Hepatocyte (in vitro differentiated cells): Measurements from ENCODE around the gene NEXN. TPM values are rescaled to one million over a fixed set of nuclear protein-coding genes. Genes with fewer than 3 reads are reported as not detected.

Experiments
- DNase-seq: peaks from one replicate; pipeline ENCODE4 v3.0.0-alpha.2; 2016; ENCODE audit warnings: low spot score
- H2AFZ ChIP-seq: fragments of 200-600 bp; sonication (generic); 2 replicates; pipeline ENCODE4 v1.6.0; 2016; ENCODE audit warnings: antibody characterized with exemption, mild to moderate bottlenecking
- H3K27ac ChIP-seq: fragments of 200-600 bp; sonication (generic); 2 replicates; pipeline ENCODE4 v1.5.1; 2016; ENCODE audit warnings: mild to moderate bottlenecking
- H3K27me3 ChIP-seq: fragments of 200-600 bp; sonication (generic); 2 replicates; pipeline ENCODE4 v1.6.1; 2016
- H3K36me3 ChIP-seq: fragments of 200-600 bp; sonication (generic); replicated peaks from 2 replicates; pipeline ENCODE4 v1.5.1; 2016; ENCODE audit warnings: low read depth; ENCODE audit not compliant: insufficient read depth
- H3K4me1 ChIP-seq: fragments of 200-600 bp; sonication (generic); 2 replicates; pipeline ENCODE4 v1.5.1; 2016; ENCODE audit warnings: mild to moderate bottlenecking, moderate library complexity; ENCODE audit not compliant: insufficient read depth
- H3K4me2 ChIP-seq: fragments of 200-600 bp; sonication (generic); 2 replicates; pipeline ENCODE4 v1.6.0; 2016
- H3K4me3 ChIP-seq: fragments of 200-600 bp; sonication (generic); 2 replicates; pipeline ENCODE4 v1.5.1; 2016; ENCODE audit warnings: mild to moderate bottlenecking
- H3K79me2 ChIP-seq: fragments of 200-600 bp; sonication (generic); 2 replicates; pipeline ENCODE4 v1.6.0; 2017; ENCODE audit warnings: mild to moderate bottlenecking
- H3K9me2 ChIP-seq: fragments of 200-600 bp; sonication (generic); replicated peaks from 2 replicates; pipeline ENCODE4 v1.6.0; 2017; ENCODE audit warnings: mild to moderate bottlenecking; ENCODE audit not compliant: insufficient read depth
- H3K9me3 ChIP-seq: fragments of 200-600 bp; sonication (generic); 2 replicates; pipeline ENCODE4 v1.5.1; 2016; ENCODE audit warnings: low read depth, mild to moderate bottlenecking
- H4K20me1 ChIP-seq: fragments of 200-600 bp; sonication (generic); 2 replicates; pipeline ENCODE4 v1.6.0; 2016; ENCODE audit warnings: mild to moderate bottlenecking; ENCODE audit not compliant: insufficient read depth, poor library complexity, severe bottlenecking
- EZH2 ChIP-seq: fragments of 200-600 bp; sonication (generic); IDR thresholded peaks from 2 replicates; pipeline ENCODE4 v1.6.1; 2016; ENCODE audit warnings: antibody characterized with exemption, mild to moderate bottlenecking, borderline replicate concordance
- EZH2phosphoT487 ChIP-seq: fragments of 200-600 bp; sonication (generic); IDR thresholded peaks from one replicate; pipeline ENCODE4 v1.6.1; 2018; ENCODE audit warnings: antibody characterized with exemption, mild to moderate bottlenecking, low read depth, moderate library complexity; ENCODE audit not compliant: unreplicated experiment, severe bottlenecking
- WGBS: methylation state at CpG from one replicate; pipeline ENCODE4 v1.1.6; 2016; ENCODE audit warnings: low lambda C conversion rate; ENCODE audit errors: missing lambda C conversion rate; 5-methylcytosine and 5-hydroxymethylcytosine counted together
- polyA plus RNA-seq: library from polyadenylated mRNA; unstranded; fragments of >200 nt; fragmentation: Nextera tagmentation; extraction: Ambion mirVana; gene quantifications from 2 replicates; pipeline ENCODE4 v1.2.1, GENCODE V29; 2016
- total RNA-seq: library from RNA; depleted of rRNA; stranded (reverse); fragments of >200 nt; gene quantifications from 2 replicates; pipeline ENCODE4 v1.2.3, GENCODE V29; 2014
- TF ChIP-seq, protein P1 (sequence below): fragments of 200-600 bp; sonication (generic); IDR thresholded peaks from 2 replicates; pipeline ENCODE4 v1.5.1; 2016; ENCODE audit warnings: antibody characterized with exemption, mild to moderate bottlenecking; ENCODE audit not compliant: poor library complexity

NEXN gene
- total RNA-seq: 5.1 and 5.3 TPM in 2 replicates
- 11.5 and 12.2 TPM in 2 replicates for polyA plus RNA-seq

DNA sequence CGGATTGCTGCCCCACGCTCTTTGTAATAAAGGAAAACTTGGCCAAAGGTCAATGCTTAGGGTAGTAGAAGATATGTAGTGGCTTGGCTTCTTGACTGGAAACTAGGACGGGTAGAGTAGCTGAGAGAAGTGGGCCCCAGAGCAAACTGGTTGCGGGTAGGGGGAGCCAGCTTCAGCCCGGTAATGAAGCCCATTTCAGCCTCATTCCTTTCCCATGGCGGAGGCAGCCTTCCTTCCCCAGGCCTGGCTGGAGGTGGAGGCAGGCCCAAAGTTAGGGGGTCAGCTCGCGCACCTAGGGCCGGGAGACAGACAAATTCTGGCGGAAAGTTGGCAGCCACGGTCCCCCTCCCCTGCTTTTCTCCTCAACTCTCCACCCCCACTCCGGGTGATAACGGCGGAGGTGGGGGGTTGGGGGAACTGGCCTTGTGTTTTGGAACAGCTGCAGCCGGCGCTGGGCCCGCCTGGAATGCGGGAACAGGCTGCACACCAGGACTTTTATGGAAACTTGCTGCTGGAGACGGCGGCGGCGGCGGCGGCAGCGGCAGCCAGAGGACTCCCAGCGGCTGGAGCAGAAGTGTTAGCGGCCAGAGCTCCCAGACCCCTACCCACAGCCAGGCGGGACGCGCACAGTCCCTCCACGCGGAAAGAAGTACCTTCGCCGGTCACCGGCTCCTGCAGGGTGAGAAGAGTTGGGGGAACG is at the start of gene NEXN:
Gene NEXN, plus strand, starts transcription at position 544 of the 700 bp plus-strand sequence. CDS start 27,483 bp downstream, outside the sequence.
- peak within 1 kb of the TSS; percentile 83 for H3K4me2 ChIP-seq
- WGBS: under 1% methylated on average over 35 of the region's 36 CpGs

DNA sequence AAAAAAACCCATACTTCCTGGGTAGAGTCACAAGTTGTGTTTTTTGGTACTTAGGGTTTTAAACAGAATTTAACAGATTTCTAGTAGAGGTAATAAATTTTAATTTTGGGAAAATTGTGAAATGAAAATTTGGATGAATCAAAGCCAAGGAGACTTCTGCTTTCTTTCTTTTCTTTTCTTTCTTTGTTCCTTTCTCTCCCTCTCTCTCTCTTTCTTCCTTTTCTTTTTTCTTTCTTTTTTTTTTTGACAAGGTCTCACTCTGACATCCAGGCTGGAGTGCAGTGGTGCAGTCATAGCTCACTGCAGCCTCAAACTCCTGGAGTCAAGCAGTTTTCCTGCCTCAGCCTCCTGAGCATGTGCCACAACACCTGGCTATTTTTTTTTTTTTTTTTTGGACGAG is 46.9 kb upstream of the NEXN start:
- no peaks in the 10 kb centered on the region for H3K4me1 ChIP-seq
- no peak for DNase-seq
- H3K9me3 ChIP-seq: no peaks in the 10 kb centered on the region
- H3K9me2 ChIP-seq: no peaks in the 10 kb centered on the region
- H3K79me2 ChIP-seq: no peaks in the 10 kb centered on the region
- no peaks in the 10 kb centered on the region for H3K36me3 ChIP-seq
- WGBS: 60% methylated on average over 1 of the region's 1 CpG
- TF ChIP-seq EZH2phosphoT487 (no peak), EZH2 (no peak)
- TF ChIP-seq, protein P1, sequence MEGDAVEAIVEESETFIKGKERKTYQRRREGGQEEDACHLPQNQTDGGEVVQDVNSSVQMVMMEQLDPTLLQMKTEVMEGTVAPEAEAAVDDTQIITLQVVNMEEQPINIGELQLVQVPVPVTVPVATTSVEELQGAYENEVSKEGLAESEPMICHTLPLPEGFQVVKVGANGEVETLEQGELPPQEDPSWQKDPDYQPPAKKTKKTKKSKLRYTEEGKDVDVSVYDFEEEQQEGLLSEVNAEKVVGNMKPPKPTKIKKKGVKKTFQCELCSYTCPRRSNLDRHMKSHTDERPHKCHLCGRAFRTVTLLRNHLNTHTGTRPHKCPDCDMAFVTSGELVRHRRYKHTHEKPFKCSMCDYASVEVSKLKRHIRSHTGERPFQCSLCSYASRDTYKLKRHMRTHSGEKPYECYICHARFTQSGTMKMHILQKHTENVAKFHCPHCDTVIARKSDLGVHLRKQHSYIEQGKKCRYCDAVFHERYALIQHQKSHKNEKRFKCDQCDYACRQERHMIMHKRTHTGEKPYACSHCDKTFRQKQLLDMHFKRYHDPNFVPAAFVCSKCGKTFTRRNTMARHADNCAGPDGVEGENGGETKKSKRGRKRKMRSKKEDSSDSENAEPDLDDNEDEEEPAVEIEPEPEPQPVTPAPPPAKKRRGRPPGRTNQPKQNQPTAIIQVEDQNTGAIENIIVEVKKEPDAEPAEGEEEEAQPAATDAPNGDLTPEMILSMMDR: no peak
- no peaks in the 10 kb centered on the region for H3K27me3 ChIP-seq
- H4K20me1 ChIP-seq: no peaks in the 10 kb centered on the region
- no peak overlapping the region for H2AFZ ChIP-seq
- H3K4me2 ChIP-seq: no peak overlapping the region
- no peak overlapping the region for H3K27ac ChIP-seq
- H3K4me3 ChIP-seq: no peak overlapping the region

More for the DNA sequence above, at the start of gene NEXN:
- Histone ChIP-seq H3K4me1 (peaks cover 13% of the 10 kb centered on the region), H3K4me3 (peak within 1 kb of the TSS; percentile 84), H3K79me2 (peaks cover 32% of the 10 kb centered on the region), H4K20me1 (no peaks in the 10 kb centered on the region), H3K27ac (peak within 1 kb of the TSS; percentile 97), H2AFZ (peak within 1 kb of the TSS; percentile 86), H3K9me3 (no peaks in the 10 kb centered on the region), H3K27me3 (no peaks in the 10 kb centered on the region), H3K36me3 (no peaks in the 10 kb centered on the region), H3K9me2 (no peaks in the 10 kb centered on the region)
- TF ChIP-seq, protein P1: no peak
- TF ChIP-seq EZH2phosphoT487: no peak
- TF ChIP-seq EZH2: no peak
- peak; percentile 81 for DNase-seq

DNA sequence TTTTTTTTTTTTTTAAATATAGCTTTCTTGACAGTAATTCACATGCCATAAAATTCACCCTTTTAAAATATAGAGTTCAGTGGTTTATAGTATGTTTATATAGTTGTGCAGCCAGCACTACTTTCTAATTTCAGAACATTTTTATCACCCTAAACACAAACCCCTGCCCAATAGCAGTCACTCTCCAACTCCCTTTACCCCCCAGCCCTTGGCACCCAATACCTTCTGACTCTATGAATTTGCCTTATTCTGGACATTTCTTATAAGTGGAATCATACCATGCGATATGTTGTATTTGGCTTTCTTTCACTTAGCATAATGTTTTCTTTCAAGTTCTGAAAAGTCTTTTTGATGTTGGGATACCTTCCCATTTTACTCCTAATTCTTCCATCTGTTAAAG is 42.5 kb upstream of the NEXN start:
- H3K36me3 ChIP-seq: no peaks in the 10 kb centered on the region

More for the DNA sequence above, 42.5 kb upstream of the NEXN start:
- TF ChIP-seq, protein P1: no peak
- no peak for TF ChIP-seq EZH2
- TF ChIP-seq EZH2phosphoT487: no peak
- no peaks in the 10 kb centered on the region for H3K27me3 ChIP-seq
- H3K4me2 ChIP-seq: no peak overlapping the region
- no peaks in the 10 kb centered on the region for H3K9me3 ChIP-seq
- no peaks in the 10 kb centered on the region for H3K9me2 ChIP-seq
- no peaks in the 10 kb centered on the region for H4K20me1 ChIP-seq
- WGBS: 91% methylated on average over 1 of the region's 1 CpG
- no peaks in the 10 kb centered on the region for H3K4me1 ChIP-seq
- no peaks in the 10 kb centered on the region for H3K79me2 ChIP-seq
- H2AFZ ChIP-seq: no peak overlapping the region
- no peak overlapping the region for H3K27ac ChIP-seq
- no peak for DNase-seq
- no peak overlapping the region for H3K4me3 ChIP-seq
